GM21737 (cell line): Measurements from ENCODE around the gene FPR2.

Experiments used
- ATAC-seq: cut with Tn5 transposase; IDR thresholded peaks from one replicate; pipeline ENCODE4 v1.9.1; 2021; ENCODE audit warnings: mild to moderate bottlenecking, moderate library complexity; ENCODE audit not compliant: unreplicated experiment

FPR2 gene

DNA sequence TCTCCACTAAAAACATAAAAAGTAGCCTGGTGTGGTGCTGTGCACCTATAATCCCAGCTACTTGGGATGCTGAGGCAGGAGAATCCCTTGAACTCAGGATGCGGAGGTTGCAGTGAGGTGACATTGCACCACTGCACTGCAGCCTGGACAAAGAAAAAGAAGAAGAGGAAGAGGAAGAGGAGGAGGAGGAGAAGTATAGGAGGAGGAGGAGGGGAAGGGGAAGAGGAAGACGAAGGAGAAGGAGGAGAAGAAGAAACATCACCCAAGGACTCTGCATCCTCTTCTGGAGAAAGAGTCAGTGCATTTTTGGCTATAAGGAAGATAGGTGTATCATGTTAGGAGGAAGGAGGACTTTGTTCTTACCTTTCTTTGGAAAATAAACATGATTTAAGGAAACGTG, 21.0 kb downstream of the FPR2 start:
- no peak for ATAC-seq

DNA sequence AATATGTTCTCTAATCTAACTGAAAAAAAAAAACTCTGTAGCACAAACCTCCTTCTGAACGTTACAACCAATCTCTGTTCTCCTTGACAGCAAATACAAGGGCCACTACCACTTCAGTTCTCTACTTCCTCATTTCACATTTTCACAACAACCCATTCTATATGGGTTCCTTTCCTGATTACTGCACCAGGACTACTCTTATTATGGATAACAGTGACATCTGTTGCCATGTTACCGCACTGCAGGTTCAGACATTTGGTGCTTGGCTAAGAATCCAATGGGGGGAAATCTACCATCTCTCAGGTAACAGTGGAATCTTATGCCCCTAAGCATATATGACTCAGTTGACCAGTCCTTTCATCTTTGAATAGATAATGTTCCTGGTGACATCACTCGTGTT, 22.4 kb downstream of the FPR2 start:
- ATAC-seq: no peak

DNA sequence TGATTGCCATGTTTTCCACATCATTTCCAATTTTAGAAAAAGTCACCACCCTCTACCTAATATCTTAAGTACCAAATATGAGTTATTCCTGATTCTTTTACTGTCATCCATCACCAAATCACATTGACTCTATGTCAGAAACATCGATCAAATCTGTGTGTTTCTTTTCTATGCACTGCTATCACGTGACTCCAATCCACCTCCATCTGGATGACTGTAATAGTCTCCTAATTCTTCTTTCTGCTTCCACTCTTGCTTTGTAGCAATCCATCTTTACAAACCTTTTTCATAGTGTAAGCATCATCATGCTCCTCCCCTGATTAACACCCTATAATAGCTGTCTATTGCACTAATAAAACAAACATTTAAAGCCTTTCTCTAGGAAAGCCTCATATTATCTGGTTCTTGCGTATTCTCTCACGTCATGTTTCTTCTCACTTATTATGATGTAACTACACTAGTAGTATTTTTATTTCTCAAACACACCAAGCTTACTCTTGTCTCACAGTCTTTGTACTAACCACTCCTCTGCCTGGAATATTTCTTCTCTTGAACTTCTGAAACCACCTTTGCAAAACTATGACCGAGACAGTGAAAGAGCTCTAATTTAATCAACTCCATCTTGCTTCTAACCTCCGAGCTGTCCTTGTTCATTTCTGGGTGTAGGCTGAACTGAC, 23.3 kb downstream of the FPR2 start:
- no peak for ATAC-seq

DNA sequence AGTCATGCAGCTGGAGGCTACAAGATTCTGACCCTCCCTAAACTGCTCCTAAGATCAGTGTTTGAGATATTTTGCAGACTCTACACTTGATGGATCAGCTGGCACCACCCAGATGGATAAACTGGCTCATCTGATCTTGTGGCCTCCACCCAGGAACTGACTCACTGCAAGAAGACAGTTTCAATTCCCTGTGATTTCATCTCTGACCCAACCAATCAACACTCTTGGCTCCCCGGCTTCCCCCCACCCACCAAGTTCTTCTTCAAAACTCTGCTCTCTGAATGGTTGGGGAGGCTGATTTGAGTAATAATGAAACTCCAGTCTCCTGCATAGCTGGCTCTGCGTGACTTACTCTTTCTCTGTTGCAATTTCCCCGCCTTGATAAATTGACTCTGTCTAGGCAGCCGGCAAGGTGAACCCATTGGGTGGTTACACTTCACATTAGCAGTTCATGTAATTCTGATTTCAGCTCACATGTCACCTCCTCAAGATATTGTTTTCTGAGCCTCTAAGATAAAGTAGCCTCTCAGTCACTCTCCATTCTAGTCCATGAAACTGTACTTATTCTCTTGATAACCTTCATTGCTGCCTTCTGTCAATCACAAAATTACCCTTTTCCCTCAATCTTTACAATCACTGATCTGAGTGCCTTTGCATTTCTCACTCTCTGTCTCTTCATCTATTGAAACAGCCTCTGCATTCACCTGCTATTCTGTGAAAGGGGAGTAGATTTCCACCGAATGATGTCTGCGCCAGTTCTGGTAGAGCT, 24.1 kb downstream of the FPR2 start:
- ATAC-seq: no peak

DNA sequence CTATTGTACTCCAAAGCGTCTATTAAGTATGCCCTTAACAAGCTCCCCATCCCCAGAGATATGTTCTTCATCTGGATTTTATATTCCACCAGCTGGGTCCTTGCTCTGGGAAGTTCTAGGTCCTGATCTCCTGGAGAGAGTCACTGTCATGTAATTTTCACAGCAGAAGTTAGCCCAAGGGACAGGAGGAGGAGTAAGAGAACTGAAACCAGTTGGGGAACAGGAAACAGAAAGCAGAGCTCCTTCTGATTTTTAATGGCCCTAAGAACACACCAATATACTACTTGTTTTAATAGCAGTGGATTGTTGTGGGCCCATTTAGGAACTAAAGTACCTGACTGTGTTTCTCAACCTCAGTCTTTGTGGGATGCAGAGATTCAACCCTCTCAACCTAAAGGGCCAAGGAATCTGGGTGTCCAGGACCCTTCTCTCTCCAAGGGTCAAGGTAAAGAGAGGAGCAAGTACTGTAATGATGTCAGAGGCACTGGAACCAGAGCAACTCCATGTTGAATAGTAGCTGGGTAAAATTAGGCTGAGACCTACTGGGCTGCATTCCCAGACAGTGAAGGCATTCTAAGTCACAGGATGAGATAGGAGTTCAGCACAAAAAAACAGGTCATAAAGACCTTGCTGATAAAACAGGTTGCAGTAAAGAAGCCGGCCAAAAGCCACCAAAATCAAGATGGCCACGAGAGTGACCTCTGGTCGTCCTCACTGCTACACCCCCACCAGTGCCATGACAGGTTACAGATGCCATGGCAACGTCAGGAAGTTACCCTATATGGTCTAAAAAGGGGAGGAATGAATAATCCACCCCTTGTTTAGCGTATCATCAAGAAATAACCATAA, 25.9 kb downstream of the FPR2 start:
- no peak for ATAC-seq

DNA sequence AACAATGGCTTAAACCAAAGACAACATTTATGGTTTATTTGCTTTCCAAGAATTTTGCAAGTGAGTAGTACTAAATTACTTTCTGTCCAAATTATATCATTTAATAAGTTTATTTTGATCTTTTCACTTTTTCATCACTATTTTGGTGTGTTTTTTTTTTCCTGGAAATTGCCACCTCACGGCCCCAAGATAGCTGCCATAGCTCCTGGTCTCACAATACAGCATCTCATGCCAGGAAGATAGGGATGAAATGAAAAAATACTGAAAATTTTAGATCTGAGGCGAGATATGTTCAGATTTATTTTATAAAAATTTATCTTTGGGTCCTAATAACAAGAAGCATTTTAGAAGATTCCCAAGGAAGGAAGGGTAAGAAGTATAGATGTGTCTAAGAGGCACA, 27.0 kb downstream of the FPR2 start:
- ATAC-seq: no peak

DNA sequence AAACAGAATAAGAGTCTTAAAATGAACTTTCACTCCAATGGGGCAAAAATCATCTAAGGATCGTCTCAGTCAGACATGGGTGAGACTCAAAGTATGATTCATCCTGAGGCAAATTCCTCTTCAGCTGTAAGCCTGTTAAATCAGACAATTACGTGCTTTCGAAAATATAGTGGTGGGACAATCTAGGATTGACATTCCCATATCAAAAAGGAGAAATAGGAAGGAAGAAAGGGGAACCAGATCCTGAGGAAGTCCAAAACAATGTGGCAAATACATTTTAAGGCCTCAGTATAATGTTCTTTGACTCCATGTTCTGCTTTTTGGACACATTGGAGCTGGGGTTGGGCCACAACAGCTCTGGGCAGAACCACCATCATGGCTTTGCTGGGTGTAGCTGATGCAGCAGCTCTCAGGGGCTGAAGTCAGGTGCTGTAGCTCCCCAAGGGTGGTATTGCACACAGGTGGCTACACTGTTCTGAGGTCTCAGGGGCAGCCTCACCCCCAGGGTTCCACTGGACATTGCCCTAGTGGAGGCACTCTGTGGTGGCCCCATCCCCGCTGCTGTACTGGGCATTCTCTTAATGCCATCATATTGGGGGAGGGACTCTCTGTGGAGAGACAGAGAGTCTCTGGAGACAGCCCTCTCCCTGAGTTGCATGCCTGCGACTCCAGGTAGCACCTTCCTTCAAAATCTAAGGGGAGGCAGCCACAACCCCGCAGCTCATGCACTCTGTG, 28.2 kb downstream of the FPR2 start:
- ATAC-seq: no peak

DNA sequence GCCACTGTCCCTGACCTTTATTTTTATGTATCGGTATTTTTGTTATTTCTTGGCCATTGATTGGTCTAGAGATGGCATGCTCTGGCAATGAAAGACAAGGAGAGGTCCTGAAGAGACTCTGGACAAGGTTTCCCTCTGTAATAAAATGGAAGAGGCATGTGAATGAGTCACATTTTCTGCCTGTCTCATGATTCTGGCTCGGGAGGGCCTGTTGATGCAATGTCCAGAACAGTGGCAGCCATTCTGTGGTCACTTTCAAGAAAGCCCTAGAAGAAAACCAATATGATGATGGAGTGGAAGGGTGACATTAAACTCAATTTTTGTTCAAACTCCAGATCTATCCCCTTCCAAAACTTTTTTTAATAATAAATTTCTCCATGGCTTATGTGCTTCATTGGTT, 32.0 kb downstream of the FPR2 start:
- no peak for ATAC-seq

DNA sequence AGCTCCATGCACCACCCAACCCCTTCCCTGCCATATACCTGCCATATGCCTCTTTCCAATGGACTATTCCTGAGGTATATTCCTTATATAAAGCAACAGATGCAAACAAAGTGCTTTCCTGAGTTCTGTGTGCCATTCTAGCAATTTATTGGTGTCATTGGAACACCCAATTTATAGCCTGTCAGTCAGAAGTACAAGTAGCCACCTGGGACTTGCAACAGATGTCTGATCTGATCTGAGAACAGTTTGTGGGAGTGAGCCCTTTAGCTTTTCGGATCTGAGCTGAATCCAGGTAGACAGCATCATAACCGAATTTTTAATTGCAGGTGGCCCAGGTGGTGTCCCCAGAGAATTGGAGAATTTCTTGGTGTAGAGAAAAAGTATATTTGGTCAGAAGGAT, 33.0 kb downstream of the FPR2 start:
- no peak for ATAC-seq

DNA sequence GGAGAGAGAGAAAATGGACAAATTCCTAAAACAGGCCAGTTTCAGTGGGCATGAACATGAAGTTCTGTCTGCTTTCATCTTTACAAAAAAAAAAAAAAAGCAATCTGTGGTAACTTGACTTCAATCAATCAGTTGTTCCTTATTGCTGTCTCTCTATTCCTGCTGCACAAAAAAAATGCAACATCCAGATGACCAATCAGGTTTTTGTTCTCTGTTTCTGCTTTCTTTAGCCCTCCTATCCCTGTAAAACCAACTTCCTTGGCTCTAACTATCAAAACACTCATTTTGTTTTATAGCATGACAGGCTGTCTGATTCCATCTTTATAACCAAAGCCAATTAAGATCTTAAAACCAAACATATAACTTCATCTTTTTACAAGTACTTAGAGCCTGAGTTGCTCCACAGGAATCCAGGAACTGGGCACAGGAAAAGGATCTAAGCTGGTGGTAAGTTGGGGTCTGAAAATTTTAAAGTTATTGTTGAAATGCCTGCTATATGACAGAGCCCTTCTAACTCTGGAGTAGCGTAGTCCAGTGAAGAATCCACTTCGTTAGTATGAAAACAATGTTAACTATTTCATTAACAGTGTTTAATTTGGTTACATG, 34.0 kb downstream of the FPR2 start, which contains the start of gene FPR3:
TSS of gene FPR3 (plus strand) at position 273 of the 606 bp plus-strand sequence. CDS start 28,592 bp downstream, outside the sequence.
- no peak for ATAC-seq

DNA sequence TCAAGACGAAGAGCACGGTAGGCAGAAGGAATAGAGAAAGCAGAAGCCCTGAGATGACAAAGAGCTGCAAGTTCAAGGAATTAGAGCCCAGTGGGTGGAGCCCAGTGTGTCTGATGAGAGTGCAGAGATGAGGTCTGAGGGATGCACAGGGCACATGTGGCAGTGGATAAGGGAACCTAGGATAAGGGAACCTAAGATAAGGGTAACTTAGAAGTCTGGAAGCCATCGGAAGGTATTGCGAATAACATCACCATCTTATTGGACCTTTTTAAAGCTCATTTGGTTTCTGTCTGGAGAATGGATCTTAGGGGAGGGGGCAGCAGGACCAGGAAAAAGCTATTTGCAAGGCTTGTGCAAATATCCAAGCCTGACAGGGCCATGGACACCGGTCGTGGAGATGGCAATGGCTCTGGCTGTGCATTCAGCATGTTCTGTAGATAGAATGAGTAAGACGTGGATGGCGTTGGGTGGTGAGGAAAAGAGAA, 35.3 kb downstream of the FPR2 start:
- ATAC-seq: no peak

DNA sequence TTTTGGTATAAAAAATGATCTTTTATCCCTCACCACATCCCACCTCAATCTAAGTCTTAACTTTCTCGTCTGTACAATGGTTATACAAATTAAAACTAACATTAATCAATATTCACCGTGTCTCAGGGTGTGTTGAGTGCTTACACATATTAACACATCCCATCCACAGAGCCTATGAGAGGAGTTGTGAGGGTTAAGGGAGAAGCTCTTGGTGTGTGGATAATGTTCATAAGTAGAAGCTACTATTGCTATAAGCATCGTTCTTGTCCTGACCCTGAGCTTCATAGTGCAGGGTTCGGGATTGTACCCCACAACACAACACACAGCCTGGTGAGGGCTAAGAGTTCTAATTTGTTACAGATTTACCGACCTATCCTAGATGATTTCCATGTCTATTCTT, 36.5 kb downstream of the FPR2 start:
- no peak for ATAC-seq

DNA sequence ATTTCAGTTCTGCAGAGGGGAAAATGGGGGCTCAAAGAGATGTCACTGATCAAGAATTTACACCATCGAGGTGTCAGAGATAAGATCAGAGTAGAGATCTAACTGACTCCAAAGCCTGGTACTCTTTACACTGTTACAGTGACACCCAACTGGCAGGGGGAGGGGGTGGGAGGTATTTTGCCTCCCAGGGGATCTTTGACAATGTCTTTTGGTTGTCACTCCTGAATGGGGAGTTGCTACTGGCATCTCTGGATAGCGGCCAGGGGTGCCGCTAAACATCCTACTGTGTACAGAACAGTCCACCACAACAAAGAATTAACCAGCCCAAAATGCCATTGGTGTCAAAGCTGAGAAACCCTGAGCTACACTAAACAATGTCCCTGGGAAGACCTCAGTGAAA, 37.1 kb downstream of the FPR2 start:
- no peak for ATAC-seq

DNA sequence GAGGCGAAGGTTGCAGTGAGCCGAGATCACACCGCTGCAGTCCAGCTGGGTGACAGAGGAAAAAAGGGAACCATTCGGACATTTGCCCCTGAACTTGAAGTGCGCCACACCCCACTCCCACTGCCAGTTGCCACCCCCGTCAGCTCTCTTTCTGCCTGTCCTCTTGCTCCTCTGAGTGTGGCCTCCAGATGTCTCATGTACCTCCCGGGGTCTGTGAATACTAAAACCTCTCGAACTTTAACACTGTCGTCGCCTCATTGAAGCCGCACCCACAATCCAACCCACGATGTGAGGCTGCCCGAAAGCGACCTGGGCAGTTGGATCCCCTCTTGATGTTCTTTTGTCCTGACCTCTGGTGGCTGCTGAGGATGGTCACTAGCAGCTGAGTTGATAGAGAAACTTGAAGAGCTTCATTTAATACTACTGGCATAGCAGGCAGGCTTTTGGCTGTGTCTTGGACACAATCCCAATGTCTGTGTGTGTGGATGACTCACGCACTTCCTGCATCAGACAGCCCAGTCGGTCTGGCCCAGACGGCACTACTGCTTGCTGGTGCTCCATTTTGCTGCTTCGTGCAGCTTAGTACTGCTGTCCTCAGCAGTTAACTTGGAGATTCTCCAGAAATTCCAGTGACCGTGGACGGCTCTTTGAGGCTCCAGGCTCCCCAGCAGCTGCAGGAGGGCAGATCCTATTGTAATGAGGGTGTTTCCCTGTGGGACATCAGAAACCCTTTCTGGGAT, 38.2 kb downstream of the FPR2 start:
- no peak for ATAC-seq

DNA sequence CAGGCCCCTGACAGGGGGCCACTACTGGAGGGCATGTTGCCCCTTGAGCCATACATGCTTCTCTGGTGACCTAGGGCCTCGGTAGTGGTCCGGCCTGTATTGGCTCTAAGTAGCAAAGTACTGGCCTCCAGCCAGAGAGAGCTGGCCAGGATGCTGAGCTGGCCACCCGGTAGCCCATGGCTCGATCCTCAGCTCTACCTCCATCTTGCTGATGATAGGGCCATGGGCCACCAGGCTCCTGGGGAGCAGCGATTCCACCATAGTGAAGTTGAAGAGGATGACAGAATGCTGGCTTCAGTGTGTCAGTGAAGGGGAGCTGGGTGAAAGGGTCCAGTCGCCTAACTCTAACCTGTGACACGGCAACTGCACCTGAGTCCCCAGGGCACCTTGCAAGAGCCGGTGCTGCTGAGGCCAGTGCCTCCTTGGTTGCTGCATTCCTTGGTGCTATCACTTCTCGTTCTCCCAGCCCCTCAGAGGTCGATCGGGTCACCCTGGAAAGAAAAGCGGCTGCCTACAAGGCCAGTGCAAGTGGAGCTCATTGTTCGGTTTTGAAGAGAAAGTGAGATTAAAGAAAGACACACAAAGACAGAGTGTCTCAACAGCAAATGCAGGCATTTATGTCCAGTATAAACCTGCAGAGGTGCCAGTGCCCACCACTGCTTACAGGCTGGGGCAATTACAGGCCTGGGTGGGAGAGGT, 38.9 kb downstream of the FPR2 start:
- no peak for ATAC-seq

DNA sequence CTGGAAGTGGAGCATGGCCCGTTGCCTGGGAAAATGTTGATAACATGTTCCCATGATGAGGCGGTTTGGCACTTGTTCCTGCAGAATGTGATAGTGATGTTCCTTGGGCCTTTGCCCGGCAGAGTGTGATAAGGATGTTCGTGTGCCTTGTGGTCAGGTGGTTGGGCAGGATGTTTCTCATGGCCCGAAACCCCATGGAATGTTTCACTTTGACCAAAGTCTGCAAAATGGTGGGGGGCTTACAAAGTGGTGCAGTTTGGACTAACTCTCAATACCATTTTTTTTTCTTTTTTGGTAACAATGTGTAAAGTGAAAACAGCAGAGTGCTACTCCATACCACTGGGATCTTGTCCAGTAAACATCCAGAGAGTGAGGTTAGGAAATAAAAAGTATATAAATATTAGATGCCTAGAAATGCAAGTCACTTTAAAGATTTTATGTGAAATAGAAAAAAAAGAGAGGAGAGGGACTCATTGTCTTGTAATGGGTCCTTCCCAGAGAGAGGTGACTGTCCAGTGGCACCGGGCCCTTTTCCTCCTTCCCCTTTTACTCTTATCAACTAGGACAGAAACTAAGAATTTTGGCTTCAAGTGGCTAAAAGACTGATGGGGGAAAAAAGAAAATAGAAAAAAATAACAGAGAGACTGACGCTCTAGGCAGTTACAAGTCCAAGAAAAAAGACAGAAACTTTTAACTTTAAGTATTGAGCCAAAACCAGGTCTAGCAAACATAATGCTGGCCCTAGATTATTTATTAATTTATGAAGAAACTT, 39.7 kb downstream of the FPR2 start:
- no peak for ATAC-seq

DNA sequence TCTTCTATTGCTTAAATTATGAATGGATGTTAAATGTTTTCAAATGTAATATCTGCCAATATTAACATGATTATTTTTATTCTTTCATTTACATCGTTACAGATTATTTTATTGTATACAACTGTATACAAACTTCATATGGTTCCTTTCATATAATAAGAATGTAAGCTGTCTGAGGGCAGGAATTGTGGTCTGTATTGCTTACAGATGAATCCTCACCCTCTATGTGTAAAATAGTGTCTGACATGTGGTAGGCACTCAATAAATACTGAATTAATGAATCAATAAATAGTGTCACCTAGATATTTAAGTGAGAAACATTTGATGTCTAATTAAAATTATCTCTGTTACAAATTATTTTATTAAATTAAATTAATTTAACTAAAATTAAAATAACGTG, 41.8 kb downstream of the FPR2 start:
- ATAC-seq: no peak

DNA sequence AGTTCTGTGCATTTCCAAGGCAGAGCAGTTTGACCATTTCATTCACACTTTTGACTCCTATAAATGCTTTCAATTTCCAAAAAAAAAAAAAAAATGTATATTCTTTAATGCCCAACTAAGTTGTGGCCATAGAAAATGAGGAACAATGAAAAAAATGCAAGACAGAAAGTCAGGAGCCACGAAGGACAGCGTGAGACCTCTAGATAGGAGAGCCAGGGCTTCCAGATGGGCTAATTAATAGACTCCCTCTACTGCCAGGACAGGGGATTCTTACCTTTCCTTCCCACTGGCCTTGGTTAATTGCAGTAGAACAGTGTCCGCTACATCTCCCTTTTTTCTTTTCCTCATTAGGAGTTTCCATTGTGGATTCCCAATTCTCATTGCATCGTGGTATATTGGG, 42.5 kb downstream of the FPR2 start:
- ATAC-seq: no peak
